ENCODE results near the gene PRR14.
A peak's percentile ranks its signal among the peaks of the same experiment; 100 is the strongest.
"Not testable (repeated sequence)": the region's sequence is repeated elsewhere in the genome, so short reads cannot be mapped to it uniquely, and the experiment has no call there.

Gene PRR14

GRCh38 chr16:30632454-30632853 lies 18.3 kb upstream of the PRR14 start:
- DNase-seq (ENCODE audit: low read depth): not testable (repeated sequence)

- DNase-seq (ENCODE audit: low read depth): no peak
These were observed 17.2 kb upstream of the PRR14 start for GRCh38 chr16:30633526-30633925.

GRCh38 chr16:30636599-30636998 lies 14.2 kb upstream of the PRR14 start:
- DNase-seq (ENCODE audit: low read depth): no peak

DNA sequence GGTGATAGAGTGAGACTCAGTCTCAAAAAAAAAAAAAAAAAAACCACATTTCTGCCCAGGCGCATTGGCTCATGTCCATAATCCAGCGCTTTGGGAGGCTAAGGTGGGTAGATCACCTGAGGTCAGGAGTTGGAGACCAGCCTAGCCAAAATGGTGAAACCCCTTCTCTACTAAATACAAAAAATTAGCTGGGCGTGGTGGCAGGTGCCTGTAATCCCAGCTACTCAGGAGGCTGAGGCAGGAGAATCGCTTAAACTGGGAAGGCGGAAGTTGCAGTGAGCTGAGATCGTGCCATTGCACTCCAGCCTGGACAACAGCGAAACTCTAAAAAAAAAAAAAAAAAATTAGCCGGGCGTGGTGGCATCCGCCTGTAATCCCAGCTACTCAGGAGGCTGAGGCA lies 13.6 kb upstream of the PRR14 start:
- not testable (repeated sequence) for DNase-seq (ENCODE audit: low read depth)

DNA sequence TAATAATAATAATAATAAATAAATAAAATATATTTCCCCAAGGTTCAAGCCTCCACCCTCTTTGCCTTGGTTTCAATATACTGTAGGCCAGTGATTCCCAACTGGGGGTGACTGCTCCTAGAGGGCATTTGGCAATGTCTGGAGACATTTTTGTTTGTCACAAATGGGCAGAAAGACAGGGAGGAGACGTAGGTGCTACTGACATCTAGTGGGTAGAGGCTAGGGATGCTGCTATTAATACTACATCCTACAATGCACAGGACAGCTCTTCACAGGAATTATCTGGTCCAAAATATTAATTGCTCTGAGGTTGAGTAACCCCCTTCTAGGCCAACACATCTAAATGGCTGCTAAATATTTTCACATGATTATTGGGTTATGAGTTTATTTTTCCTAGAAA lies 12.8 kb upstream of the PRR14 start:
- no peak for DNase-seq (ENCODE audit: low read depth)

GRCh38 chr16:30641378-30641982 lies 9.3 kb upstream of the PRR14 start:
- DNase-seq (ENCODE audit: low read depth): no peak

DNA sequence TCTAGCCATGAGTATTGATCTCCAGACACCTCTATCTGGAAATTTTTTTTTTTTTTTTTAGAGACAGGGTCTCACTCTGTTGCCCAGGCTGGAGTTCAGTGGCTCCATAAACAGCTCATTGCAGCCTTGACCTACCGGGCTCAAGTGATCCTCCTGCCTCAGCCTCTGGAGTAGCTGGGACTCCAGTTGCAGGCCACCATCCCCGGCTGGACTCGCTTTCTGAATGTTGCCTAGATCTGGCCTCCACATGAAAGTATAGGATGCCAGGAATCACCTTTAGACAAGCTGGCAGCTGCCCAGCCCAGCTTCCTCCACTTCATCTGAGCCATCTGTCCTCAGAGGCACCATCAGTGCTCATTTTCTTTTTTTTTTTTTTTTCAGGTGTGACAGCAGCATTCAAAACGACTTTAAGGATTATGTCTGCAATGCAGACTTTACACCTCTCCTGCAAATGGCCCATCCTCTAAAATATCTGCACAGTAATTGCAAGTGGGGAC lies 6.4 kb upstream of the PRR14 start:
- no peak for DNase-seq (ENCODE audit: low read depth)

DNA sequence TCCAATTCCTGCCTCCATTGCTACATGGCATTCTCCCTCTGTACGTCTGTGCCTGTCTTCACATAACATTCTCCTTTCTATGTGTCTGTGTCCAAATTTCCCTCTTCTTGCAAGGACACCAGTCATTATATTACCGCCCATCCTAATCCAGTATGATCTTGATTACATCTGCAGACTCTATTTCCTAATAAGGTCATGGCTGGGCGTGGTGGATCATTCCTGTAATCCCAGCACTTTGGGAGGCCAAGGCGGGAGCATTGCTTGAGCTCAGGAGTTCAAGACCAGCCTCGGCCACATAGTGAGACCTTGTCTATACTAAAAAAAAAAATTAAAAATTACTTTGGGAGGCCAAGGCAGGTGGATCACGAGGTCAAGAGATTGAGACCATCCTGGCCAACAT lies 5.0 kb upstream of the PRR14 start:
- DNase-seq (ENCODE audit: low read depth): no peak

DNA sequence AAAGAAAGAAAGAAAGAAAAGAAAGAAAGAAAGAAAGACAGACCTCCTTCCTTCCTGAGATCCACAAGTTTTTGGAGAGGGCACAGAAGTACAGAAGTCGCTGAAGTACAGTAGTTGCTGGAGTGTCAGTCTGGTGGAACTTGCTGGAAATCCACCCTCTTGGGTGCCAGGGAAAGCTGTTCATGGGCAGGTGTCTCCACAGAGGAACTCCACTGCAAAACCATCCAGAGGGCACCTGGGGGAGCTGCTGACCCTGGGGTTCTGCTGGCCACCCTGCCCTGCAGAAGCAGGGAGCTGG lies 3.5 kb upstream of the PRR14 start:
- DNase-seq (ENCODE audit: low read depth): no peak

DNA sequence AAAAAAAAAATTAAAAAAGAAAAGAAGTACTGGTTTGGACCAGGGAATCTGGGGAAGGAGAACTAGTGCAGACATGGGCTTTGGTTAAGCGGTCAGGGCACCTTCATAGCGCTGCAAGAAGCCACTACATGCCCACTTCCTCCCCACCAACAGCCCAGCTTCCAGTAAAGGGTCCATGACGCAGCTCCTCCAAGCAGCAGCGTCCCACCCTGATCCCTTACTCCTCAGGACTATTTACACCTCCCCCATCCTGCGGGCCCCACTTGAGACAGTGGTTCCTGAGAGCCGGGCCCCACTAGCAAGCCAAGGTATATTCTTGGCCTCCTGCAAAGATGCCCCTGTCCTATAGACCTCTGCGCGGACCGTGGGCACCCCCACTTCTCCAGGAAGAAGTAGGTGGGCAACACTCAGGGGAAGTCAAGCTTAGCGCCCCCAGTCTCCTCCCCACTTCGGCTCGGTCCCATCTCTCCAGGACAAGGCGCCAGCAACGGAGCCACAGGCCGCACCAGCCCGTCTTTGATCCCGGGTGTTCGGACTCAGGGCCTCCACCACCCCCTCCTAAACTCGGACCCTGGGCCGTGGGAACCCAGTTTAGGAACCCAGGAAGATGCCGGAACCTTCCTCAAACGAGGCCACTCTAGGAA lies 913 bp upstream of the PRR14 start:
- no peak for DNase-seq (ENCODE audit: low read depth)

- DNase-seq (ENCODE audit: low read depth): peak; percentile 76
These were observed 604 bp downstream of the PRR14 start for GRCh38 chr16:30651124-30652004.

GRCh38 chr16:30652005-30652296 lies 1.2 kb downstream of the PRR14 start:
- DNase-seq (ENCODE audit: low read depth): no peak

- no peak for DNase-seq (ENCODE audit: low read depth)
These were observed 2.0 kb downstream of the PRR14 start for GRCh38 chr16:30652718-30653117.

DNA sequence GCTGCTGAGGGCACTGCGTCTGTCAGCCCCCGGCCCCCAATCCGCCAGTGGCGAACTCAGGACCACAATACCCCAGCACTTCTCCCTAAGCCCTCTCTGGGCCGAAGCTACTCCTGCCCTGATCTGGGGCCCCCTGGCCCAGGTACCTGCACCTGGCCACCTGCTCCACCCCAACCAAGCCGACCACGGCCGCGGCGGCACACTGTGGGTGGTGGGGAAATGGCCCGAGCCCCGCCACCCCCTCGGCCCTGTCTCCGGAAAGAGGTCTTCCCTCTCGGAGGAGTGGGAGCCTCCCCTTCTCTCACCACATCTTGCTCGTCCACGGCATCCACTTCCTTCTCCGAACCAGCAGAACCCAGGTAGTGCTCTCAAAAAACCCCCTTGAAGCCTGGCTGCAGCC lies 4.1 kb downstream of the PRR14 start:
- DNase-seq (ENCODE audit: low read depth): no peak

- DNase-seq (ENCODE audit: low read depth): no peak
These were observed 5.1 kb downstream of the PRR14 start for GRCh38 chr16:30655815-30656347.

DNA sequence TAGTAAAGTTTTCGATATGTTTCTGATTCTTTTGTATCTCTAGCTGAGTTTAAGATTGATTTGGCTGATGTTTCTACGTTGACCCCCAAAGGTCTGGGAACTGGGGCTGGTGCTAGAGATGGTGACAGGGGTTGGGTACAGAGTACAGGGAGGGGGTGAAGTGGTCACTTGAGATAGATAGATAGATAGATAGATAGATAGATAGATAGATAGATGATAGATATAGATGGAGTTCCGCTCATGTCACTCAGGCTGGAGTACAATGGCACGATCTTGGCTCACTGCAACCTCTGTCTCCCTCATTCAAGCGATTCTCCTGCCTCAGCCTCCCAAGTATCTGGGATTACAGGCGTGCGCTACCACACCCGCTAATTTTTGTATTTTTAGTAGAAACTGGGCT lies 5.6 kb downstream of the PRR14 start:
- no peak for DNase-seq (ENCODE audit: low read depth)

GRCh38 chr16:30656974-30657865 lies 6.5 kb downstream of the PRR14 start:
- DNase-seq (ENCODE audit: low read depth): no peak

- DNase-seq (ENCODE audit: low read depth): peak; percentile 100
These were observed 7.3 kb downstream of the PRR14 start, which contains the start of gene FBRS for GRCh38 chr16:30657866-30658730. Gene FBRS, plus strand, starts transcription at chr16:30658431. Its CDS starts 1,088 bp downstream, at chr16:30659519.

DNA sequence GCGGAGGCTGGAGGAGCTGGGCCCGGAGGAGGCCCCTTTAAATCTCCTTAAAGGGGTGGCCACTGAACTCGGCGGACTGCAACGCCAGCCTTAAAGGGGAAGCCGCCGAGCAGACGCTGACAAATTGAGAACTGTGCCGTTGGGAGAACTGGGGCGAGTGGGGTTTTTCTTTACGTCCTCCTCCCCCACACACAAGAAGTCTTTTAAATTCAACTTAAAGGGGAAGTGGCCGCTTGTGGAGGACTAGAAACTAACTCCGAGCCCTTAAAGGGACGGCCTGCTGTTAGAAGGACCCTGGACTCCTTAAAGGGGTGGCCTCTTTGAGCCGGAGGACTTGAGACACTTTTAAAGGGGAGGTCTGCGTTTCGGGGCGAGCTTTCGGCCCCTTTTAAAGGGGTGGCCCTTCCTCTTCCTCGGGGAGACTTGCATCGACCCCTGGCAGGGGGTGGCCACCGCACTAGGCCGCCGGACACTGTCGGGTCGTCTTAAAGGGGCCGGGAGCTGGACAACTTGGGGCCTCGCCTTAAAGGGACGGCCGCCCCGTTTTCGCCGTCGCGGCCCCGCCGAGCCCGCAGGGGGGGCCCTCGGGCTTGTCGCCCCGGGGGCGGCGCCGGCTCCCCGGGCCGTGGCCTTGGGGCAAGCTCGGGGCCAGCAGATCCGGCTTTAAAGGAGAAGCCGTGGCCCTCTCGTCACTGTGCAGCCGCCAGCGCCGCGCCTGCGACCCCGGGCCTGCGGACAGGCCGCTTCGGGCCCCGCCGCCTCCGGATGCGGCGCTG lies 8.2 kb downstream of the PRR14 start:
- peak; percentile 94 for DNase-seq (ENCODE audit: low read depth)
